AG04450 (cell line): ENCODE results near the gene NCOA4. TPM values are rescaled to one million over a fixed set of nuclear protein-coding genes. Genes with fewer than 3 reads are reported as not detected.

Experiments
- CTCF ChIA-PET: fragments of 300-600, 350-600 bp; formaldehyde crosslinking; extraction: SDS; loops from one replicate; lab custom pipeline; 2022; ENCODE audit warnings: antibody characterized with exemption, inconsistent platforms; lab: Charles Lee
- POLR2A ChIA-PET: fragments of 350-600 bp; formaldehyde crosslinking; extraction: SDS; loops from one replicate; lab custom pipeline; 2021; ENCODE audit warnings: antibody characterized with exemption, inconsistent platforms; lab: Yijun Ruan, JAX
- DNase-seq: peaks from one replicate; pipeline ENCODE4 v3.0.0-alpha.2; 2011; ENCODE audit warnings: low read depth, low spot score
- H3K27ac ChIP-seq: one replicate; pipeline ENCODE4 v1.5.1; 2012; ENCODE audit warnings: low read depth, low read length, control low read depth
- H3K27me3 ChIP-seq: one replicate; pipeline ENCODE4 v1.6.0; 2012; ENCODE audit warnings: low read length; ENCODE audit not compliant: control insufficient read depth, insufficient read depth
- H3K4me3 ChIP-seq: 2 replicates; pipeline ENCODE4 v1.5.1; 2011; ENCODE audit warnings: mild to moderate bottlenecking, low read depth, low read length, control low read depth
- H3K9me3 ChIP-seq: 2 replicates; pipeline ENCODE4 v1.5.1; 2012; ENCODE audit warnings: low read length; ENCODE audit not compliant: control insufficient read depth, insufficient read depth
- polyA plus RNA-seq: library from polyadenylated mRNA; depleted of rRNA; stranded (reverse); fragments of >200 nt; gene quantifications from 2 replicates; pipeline ENCODE4 v1.2.3, GENCODE V29; 2011
- TF ChIP-seq, protein P1 (sequence below): IDR thresholded peaks from 2 replicates; pipeline ENCODE4 v1.5.1; 2011; ENCODE audit warnings: low read depth, low read length, control low read depth, inconsistent platforms

NCOA4 gene
- polyA plus RNA-seq, 1 experiment = 171 TPM

DNA sequence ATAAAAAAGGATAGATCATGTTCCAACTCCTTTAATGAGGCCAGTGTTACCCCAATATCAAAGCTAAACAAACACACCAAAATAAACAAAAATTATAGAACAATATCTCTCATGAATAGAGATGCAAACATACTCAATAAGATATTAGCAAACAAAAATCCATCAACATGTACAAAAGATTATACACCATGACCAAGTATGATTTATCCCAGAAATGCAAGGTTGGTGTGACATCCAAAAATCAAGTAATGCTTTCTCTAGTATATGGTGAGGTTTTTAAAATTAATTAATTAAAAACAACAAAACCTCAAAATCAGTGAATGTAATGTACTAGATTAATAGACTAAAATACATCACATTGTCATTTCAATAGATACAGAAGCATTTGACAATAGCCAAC is 26.6 kb upstream of the NCOA4 start:
- ChIA-PET POLR2A (no interaction called here), CTCF (no interaction called here)
- Histone ChIP-seq H3K27me3 (peaks cover 2% of the 10 kb centered on the region), H3K9me3 (no peaks in the 10 kb centered on the region), H3K27ac (no peak overlapping the region), H3K4me3 (no peak overlapping the region)
- TF ChIP-seq, protein P1, sequence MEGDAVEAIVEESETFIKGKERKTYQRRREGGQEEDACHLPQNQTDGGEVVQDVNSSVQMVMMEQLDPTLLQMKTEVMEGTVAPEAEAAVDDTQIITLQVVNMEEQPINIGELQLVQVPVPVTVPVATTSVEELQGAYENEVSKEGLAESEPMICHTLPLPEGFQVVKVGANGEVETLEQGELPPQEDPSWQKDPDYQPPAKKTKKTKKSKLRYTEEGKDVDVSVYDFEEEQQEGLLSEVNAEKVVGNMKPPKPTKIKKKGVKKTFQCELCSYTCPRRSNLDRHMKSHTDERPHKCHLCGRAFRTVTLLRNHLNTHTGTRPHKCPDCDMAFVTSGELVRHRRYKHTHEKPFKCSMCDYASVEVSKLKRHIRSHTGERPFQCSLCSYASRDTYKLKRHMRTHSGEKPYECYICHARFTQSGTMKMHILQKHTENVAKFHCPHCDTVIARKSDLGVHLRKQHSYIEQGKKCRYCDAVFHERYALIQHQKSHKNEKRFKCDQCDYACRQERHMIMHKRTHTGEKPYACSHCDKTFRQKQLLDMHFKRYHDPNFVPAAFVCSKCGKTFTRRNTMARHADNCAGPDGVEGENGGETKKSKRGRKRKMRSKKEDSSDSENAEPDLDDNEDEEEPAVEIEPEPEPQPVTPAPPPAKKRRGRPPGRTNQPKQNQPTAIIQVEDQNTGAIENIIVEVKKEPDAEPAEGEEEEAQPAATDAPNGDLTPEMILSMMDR = no peak
- no peak for DNase-seq

DNA sequence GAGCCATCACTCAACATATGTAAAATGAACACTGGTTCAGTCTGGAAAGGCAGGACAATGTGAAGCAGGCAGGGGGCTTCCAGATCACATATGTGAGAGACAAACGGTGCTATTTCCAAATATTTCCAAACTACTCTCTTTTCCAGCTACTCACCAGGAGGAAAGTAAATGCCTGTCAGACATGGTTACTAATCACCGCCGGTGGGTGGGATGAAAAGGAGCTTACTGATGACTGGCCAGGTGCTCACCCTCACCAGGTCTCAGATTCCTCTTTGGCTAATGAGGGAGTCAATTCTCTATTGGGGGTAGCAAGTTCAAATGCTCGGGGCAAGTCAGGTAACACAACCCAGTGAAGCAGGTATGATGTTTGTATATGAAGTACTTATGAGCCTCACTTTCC is 25.3 kb upstream of the NCOA4 start:
- TF ChIP-seq, protein P1 = no peak
- DNase-seq = no peak
- CTCF ChIA-PET = no interaction called here
- POLR2A ChIA-PET = no interaction called here
- Histone ChIP-seq H3K27ac (no peak overlapping the region), H3K27me3 (peaks cover 1% of the 10 kb centered on the region), H3K9me3 (no peaks in the 10 kb centered on the region), H3K4me3 (no peak overlapping the region)

DNA sequence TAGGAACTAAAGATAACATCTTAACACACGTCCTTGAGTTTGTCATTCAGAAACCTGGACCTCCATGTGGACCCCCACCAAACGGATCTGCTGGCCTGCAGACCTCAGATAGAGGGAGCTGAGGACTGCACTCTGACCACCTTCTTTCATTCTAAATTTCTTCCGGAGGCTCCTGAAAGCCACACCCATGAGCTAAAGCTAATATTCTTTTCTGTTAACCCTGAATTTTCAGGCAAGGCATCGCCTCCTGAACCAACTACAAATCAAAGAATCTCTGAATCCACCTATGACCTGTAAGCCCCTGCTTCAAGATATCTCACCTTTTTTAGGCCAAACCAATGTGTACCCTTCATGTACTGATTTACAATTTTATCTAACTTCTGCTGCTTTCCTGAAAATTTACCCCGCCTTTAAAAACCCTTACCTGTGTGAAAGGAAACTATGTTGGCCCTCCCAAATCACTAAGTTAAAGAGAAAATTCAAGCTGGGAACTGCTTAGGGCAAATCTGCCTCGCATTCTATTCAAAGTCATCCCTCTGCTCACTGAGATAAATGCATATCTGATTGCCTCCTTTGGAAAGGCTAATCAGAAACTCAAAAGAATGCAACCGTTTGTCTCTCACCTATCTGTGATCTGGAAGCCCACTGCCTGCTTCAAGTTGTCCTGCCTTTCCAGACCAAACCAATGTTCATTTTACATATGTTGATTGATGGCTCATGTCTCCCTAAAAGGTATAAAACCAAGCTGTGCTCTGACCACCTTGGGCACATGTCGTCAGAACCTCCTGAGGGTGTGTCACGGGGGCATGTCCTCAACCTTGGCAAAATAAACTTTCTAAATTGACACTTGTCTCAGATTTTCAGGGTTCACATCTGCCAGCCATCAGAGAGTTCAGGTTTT is 23.4 kb upstream of the NCOA4 start:
- POLR2A ChIA-PET = no interaction called here
- Histone ChIP-seq H3K27me3 (no peaks in the 10 kb centered on the region), H3K27ac (no peak overlapping the region), H3K4me3 (no peak overlapping the region), H3K9me3 (no peaks in the 10 kb centered on the region)
- CTCF ChIA-PET = no interaction called here
- no peak for DNase-seq
- TF ChIP-seq, protein P1 = no peak

DNA sequence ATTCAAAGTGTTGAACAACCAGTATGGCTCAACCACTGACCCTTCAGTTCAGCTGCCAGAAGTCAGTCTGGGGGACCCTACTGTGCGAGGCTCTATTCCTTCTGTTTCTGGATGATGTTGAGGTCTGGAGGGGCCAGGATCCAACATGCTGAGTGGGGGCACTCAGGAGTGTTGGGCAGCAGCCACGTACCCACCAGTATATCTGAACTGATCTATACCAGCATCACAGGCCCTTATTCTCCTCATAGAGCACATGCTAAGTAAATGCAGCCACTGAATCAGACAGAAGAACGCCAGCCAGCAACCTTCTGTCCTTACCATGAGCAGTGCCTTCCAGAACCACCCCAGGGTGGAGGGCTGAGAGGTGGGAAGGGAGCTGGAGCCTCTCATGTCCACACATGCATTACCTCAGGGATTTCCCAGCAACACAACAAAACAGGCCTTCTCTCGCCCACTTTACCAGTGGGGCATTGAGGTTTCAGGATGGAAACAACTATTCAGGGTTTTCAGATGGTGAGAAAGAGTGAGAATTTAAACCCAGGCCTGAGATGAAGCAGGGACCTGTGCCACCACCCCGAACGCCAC is 22.5 kb upstream of the NCOA4 start:
- Histone ChIP-seq H3K9me3 (no peaks in the 10 kb centered on the region), H3K27me3 (no peaks in the 10 kb centered on the region), H3K27ac (no peak overlapping the region), H3K4me3 (no peak overlapping the region)
- ChIA-PET CTCF (no interaction called here), POLR2A (no interaction called here)
- TF ChIP-seq, protein P1 = no peak
- no peak for DNase-seq
